Keratinocyte (primary cell): ENCODE results near the gene C10orf90.

Experiments used
- CTCF ChIP-seq, 3 experiments: IDR thresholded peaks in 1 of 3; conservative IDR thresholded peaks in 1 of 3; optimal IDR thresholded peaks in 1 of 3; 2 replicates in 2 of 3; 3 replicates in 1 of 3; pipeline versions ENCODE3 to v1.5.1; 2011; ENCODE audit warnings: low read length in 3 of 3, mild to moderate bottlenecking in 3 of 3, moderate library complexity in 2 of 3, control low read depth in 1 of 3, inconsistent platforms in 1 of 3; ENCODE audit not compliant: insufficient read depth in 2 of 3; ENCODE audit errors: extremely low read depth in 1 of 3
- EZH2 ChIP-seq: IDR thresholded peaks from one replicate; pipeline ENCODE4 v1.6.1; 2012; ENCODE audit warnings: inconsistent platforms, mild to moderate bottlenecking, low read length, moderate library complexity

- no peak for TF ChIP-seq EZH2
- TF ChIP-seq CTCF (optimal IDR thresholded peaks at IDR 0.05 in 1 of 3, IDR thresholded peaks at IDR 0.05 in 1 of 3, conservative IDR thresholded peaks at IDR 0.05 in 1 of 3; ENCODE audit: extremely low read depth in 1 of 3, insufficient read depth in 2 of 3, low read length in 3 of 3) = no peak
Observed at GRCh38 chr10:126499744-126500143, 170.7 kb downstream of the C10orf90 start.
